ENCODE results near the gene NMNAT2. TPM values are rescaled to one million over a fixed set of nuclear protein-coding genes. Genes with fewer than 3 reads are reported as not detected.
A peak's percentile ranks its signal among the peaks of the same experiment; 100 is the strongest.

NMNAT2 gene
- total RNA-seq, 2 donors from 2014 or later: 0.27 to 1.4 TPM

- DNase-seq: no peak
- Histone ChIP-seq H3K4me3 (no peak overlapping the region), H3K9me3 (no peaks in the 10 kb centered on the region), H3K9ac (ENCODE audit: low read depth in 2 of 2, low read length in 2 of 2) (no peak overlapping the region), H3K27ac (no peak overlapping the region), H3K27me3 (no peaks in the 10 kb centered on the region), H3K4me1 (no peaks in the 10 kb centered on the region), H3K36me3 (no peaks in the 10 kb centered on the region)
- no peak for TF ChIP-seq CTCF (IDR thresholded peaks at IDR 0.05)
- intact Hi-C loops (cut with DNase I): loop anchor here (5.0 kb wide), 3 partner anchors 36 to 341 kb away; no protein-coding TSS in a partner anchor
These were observed 137.1 kb downstream of the NMNAT2 start for GRCh38 chr1:183281039-183281438.

- H3K27ac ChIP-seq: peak overlapping the region; percentile 38
- no peak for DNase-seq
- no peaks in the 10 kb centered on the region for H3K9me3 ChIP-seq
- no peak for TF ChIP-seq CTCF (IDR thresholded peaks at IDR 0.05)
- H3K9ac ChIP-seq (ENCODE audit: low read depth in 2 of 2, low read length in 2 of 2): no peak overlapping the region
- H3K4me1 ChIP-seq: no peaks in the 10 kb centered on the region
- no peaks in the 10 kb centered on the region for H3K27me3 ChIP-seq
- no peaks in the 10 kb centered on the region for H3K36me3 ChIP-seq
- intact Hi-C loops (cut with DNase I): loop anchor here (5.0 kb wide), 3 partner anchors 37 to 342 kb away; no protein-coding TSS in a partner anchor
- no peak overlapping the region for H3K4me3 ChIP-seq
These were observed 138.3 kb downstream of the NMNAT2 start for GRCh38 chr1:183279835-183280234.

DNA sequence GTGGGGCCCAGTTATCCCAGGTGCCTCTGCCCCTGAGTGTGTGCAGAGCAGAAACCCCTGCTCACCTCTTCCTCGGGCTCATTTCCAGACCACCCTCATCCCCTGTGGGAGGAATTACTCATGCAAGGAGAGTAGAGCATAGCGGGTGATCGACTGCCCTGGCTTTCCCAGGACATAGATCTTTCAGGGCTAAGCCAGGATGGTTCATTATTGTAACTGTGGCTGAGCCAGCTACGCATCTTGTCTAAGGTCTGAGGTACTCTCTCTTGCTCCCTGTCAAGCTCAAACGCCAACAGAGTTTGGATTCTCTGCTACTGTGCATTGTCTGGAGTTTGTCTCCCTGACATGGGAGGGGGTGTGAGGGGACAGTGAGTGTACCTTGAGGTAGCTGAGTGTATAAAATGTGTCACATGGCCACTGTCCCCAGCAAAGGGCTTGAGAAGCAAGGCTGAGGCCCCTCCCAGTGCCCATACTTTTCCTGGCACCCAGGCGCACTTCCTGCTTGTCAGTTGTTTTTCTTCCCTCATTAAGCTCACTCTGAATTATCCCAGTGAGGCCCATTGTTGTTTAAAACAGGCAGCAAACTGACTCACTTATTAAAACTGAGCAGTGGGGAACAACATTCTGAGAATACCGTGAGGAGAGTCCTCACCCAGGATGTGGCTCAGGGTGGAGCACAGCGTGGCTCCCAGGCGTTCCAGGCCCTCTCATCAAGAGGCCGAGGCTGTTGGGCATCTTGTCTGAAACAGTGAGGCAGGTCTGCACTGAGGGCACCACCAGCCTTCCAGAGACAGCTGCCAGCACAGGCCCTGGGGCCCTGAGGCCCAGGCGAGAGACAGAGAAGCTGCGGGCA is 139.2 kb downstream of the NMNAT2 start:
- no peaks in the 10 kb centered on the region for H3K36me3 ChIP-seq
- peak overlapping the region in 1 of 2 donors; percentile 9 for H3K9ac ChIP-seq (ENCODE audit: low read depth in 2 of 2, low read length in 2 of 2)
- no peak overlapping the region for H3K4me3 ChIP-seq
- no peaks in the 10 kb centered on the region for H3K9me3 ChIP-seq
- H3K27me3 ChIP-seq: no peaks in the 10 kb centered on the region
- peak overlapping the region; percentile 38 for H3K27ac ChIP-seq
- intact Hi-C loops (cut with DNase I): no loop called here
- no peak for DNase-seq
- TF ChIP-seq CTCF (IDR thresholded peaks at IDR 0.05): no peak
- H3K4me1 ChIP-seq: no peaks in the 10 kb centered on the region

DNA sequence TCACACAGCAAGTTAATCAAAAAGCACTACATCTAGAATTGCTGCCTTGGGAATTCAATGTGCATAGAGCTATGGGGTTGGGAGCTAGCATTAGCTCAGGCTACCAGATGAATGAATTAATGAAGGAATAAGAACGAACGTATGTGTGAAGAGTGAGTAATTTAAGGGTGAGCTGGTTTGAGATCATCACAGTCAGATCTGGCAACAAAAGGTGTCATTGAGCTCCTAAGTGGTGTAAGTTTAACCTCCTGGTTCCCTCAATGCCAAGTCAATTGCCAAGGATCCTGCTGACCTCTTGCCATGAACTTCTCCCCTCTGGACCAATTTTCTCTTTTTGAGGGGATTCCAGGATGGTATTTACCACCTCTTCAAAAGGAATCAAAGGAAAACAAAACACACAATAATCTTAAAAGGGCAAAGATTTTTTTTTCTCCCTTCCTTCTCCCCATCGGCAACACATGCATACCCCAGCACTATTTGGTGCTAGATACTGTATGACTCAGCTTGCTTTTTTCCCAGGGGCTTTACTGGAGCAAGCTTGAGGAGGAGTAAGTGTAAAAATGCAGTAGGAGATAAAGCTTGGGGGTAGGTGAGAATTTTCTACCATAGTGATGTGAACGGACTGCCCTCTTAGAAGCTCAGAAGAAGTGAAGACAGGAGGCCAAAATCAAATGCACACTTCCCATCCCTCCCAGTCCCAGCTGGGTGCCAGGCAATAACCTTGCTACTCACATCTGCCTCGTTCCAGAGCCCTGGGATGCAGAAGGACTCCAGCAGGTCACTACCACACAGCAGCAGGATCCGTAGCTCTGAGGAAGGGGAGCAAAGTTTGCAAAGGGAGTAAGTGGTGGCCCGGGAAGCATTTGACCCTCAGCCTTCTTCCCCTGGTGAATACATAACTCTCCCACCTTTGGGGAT is 140.1 kb downstream of the NMNAT2 start:
- no peak for DNase-seq
- no peak overlapping the region for H3K9ac ChIP-seq (ENCODE audit: low read depth in 2 of 2, low read length in 2 of 2)
- no peaks in the 10 kb centered on the region for H3K4me1 ChIP-seq
- no peaks in the 10 kb centered on the region for H3K9me3 ChIP-seq
- no peak for TF ChIP-seq CTCF (IDR thresholded peaks at IDR 0.05)
- no peak overlapping the region for H3K27ac ChIP-seq
- no peak overlapping the region for H3K4me3 ChIP-seq
- no peaks in the 10 kb centered on the region for H3K27me3 ChIP-seq
- no peaks in the 10 kb centered on the region for H3K36me3 ChIP-seq
- intact Hi-C loops (cut with DNase I): no loop called here

DNA sequence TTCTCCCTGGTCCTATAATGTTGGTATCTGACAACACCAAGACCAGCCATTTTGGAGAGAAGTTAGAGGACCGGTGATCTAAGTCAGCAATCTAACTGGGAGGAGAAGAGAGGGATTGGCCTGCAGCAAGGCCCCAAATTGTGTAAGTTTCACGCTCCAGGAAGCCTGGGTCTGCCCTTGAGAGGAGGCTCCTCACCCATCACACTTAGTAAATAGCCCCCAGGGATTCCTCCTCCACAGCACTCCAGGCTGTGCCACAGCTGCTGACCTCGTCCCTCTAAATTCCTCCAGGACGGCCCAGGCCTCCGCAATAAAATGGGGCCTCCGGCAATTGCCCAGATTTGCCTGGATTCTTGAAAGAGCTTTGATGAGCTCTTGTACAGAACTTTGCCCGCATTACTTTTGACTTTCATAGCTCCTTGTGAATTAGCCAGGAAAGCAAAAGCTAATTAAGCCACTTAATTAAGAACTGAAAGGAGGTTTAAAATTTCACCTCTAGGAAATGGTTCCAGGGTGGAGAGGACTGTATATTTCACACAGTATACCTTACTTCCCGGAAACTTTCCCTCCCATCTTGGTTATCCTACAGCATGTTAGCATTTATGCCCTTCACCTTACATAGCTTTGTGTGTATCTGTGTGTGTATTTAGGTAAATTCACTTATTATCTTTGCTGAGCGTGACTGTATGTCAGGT is 141.6 kb downstream of the NMNAT2 start:
- Histone ChIP-seq H3K9ac (ENCODE audit: low read depth in 2 of 2, low read length in 2 of 2) (no peak overlapping the region), H3K27me3 (no peaks in the 10 kb centered on the region), H3K27ac (no peak overlapping the region), H3K36me3 (no peaks in the 10 kb centered on the region), H3K4me3 (no peak overlapping the region), H3K4me1 (no peaks in the 10 kb centered on the region), H3K9me3 (no peaks in the 10 kb centered on the region)
- intact Hi-C loops (cut with DNase I): no loop called here
- no peak for TF ChIP-seq CTCF (IDR thresholded peaks at IDR 0.05)
- DNase-seq: no peak

Data from colonic mucosa (tissue), 4 donors.